ENCODE results near the gene C5AR2. TPM values are rescaled to one million over a fixed set of nuclear protein-coding genes. Genes with fewer than 3 reads are reported as not detected.

The C5AR2 gene
- total RNA-seq, 1 donor from 2014 or later = 3.5 TPM

DNA sequence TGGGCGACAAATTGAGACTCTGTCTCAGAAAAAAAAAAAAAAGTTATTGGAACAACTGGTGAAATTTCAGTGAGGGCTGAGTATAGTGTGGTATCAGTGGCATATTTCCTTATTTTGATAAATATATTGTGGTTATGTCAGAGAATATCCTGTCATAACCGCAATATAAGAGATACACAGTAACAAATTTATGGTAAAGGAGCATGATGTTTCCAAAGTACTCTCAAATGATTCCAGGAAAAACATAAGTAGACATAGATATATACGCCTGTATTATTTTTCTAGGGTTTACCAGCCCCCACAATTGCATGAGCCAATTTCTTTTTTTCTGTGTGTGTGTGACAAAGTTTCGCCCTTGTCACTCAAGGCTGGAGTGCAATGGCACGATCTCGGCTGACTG lies 28.0 kb upstream of the C5AR2 start:
- TF ChIP-seq, protein P1, sequence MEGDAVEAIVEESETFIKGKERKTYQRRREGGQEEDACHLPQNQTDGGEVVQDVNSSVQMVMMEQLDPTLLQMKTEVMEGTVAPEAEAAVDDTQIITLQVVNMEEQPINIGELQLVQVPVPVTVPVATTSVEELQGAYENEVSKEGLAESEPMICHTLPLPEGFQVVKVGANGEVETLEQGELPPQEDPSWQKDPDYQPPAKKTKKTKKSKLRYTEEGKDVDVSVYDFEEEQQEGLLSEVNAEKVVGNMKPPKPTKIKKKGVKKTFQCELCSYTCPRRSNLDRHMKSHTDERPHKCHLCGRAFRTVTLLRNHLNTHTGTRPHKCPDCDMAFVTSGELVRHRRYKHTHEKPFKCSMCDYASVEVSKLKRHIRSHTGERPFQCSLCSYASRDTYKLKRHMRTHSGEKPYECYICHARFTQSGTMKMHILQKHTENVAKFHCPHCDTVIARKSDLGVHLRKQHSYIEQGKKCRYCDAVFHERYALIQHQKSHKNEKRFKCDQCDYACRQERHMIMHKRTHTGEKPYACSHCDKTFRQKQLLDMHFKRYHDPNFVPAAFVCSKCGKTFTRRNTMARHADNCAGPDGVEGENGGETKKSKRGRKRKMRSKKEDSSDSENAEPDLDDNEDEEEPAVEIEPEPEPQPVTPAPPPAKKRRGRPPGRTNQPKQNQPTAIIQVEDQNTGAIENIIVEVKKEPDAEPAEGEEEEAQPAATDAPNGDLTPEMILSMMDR (IDR thresholded peaks at IDR 0.05) = no peak
- no peak overlapping the region for H3K4me3 ChIP-seq
- no peaks in the 10 kb centered on the region for H3K9me3 ChIP-seq
- intact Hi-C loops (cut with DNase I) = no loop called here
- no peak for DNase-seq
- H3K27ac ChIP-seq = no peak overlapping the region
- no peaks in the 10 kb centered on the region for H3K27me3 ChIP-seq
- no peaks in the 10 kb centered on the region for H3K36me3 ChIP-seq
- peaks cover 11% of the 10 kb centered on the region for H3K4me1 ChIP-seq
- ATAC-seq = no peak

DNA sequence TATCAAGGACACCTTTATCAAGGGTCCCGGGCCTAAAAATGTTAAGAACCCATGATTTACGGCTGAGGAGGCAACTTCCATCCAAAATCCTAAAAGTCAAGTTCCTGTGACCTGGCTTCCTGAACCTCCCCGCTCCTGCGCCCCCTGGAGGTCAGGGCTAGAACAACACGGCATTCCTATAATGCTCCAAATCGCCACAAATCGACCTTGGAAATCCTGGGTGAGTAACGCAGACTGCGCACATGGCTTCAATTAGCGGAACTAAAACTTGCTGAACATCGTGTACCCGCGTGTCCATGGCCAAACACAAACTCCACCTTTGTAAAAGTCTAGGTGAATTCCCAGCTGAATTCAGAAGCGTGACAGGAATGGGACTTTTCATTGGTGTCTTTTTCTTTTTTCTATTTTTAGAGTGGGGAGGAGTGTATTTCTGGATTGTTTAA lies 26.6 kb upstream of the C5AR2 start:
- peak; percentile 87 for ATAC-seq
- Histone ChIP-seq H3K9me3 (no peaks in the 10 kb centered on the region), H3K4me3 (no peak overlapping the region), H3K27ac (no peak overlapping the region), H3K27me3 (no peaks in the 10 kb centered on the region), H3K36me3 (no peaks in the 10 kb centered on the region), H3K4me1 (peaks cover 14% of the 10 kb centered on the region)
- TF ChIP-seq, protein P1 (IDR thresholded peaks at IDR 0.05) = peak; percentile 92
- intact Hi-C loops (cut with DNase I) = no loop called here
- peak; percentile 84 for DNase-seq

DNA sequence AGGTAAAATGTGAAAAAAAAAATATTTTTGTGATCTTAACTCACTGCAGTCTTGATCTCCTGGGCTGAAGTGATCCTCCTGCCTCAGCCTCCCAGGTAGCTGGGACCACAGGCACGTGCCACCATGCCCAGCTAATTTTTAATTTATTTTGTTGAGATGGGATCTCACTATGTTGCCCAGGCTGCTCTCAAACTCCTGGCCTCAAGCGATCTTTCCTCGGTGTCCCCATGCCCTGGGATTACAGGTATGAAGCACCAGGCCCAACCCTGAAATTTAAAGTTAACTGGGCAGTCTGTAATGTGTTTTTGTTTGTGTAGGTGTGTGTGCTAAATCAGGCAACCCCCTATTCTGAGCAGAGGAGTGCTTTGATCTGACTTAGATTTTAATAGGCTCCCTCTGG lies 25.7 kb upstream of the C5AR2 start:
- Histone ChIP-seq H3K36me3 (no peaks in the 10 kb centered on the region), H3K9me3 (no peaks in the 10 kb centered on the region), H3K27me3 (no peaks in the 10 kb centered on the region), H3K4me1 (peaks cover 14% of the 10 kb centered on the region), H3K27ac (no peak overlapping the region), H3K4me3 (no peak overlapping the region)
- ATAC-seq (no peak), DNase-seq (no peak)
- TF ChIP-seq, protein P1 (IDR thresholded peaks at IDR 0.05) = no peak
- intact Hi-C loops (cut with DNase I) = no loop called here

DNA sequence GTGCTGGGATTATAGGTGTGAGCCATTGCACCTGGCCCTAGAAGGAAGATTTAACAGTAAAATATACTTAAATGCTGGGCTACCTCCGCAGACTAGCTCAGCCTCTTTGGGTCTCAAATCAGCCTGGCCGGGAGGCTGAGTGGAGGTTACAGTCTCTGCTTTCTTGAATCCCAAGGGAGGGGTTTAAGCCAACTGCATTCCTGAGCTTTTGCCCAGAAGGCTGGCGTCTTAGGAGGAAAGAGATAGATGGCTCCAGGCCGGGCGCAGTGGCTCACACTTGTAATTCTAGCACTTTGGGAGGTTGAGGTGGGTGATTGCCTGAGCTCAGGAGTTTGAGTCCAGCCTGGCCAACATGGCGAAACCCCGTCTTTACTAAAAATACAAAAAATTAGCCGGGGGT lies 22.9 kb upstream of the C5AR2 start:
- Histone ChIP-seq H3K9me3 (no peaks in the 10 kb centered on the region), H3K27ac (peak overlapping the region; percentile 55), H3K27me3 (no peaks in the 10 kb centered on the region), H3K36me3 (no peaks in the 10 kb centered on the region), H3K4me1 (peaks cover 14% of the 10 kb centered on the region), H3K4me3 (no peak overlapping the region)
- TF ChIP-seq, protein P1 (IDR thresholded peaks at IDR 0.05) = no peak
- DNase-seq (no peak), ATAC-seq (no peak)
- intact Hi-C loops (cut with DNase I) = no loop called here

DNA sequence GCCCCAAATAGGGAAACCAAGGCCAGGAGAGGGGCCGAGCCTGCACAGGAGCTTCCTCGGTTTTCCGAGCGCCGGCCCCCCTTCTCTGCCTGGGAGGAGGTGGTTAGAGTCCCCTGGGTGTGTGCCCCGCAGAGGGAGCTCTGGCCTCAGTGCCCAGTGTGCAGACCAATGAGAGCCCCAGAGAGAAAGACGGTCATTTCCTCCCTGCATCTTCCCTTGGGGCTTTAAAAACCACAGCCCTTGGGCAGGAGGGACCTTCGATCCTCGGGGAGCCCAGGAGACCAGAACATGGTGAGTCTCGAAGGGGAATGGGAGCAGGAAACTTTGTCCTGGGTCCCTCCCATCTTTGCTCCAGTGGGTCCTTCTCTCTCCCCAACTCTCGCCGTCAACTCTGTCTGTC lies 22.4 kb upstream of the C5AR2 start, which contains the start of gene C5AR1:
C5AR1 (plus strand) TSS at position 254 of the 400 bp plus-strand sequence; CDS start at position 289, 35 bp downstream.
- DNase-seq (peak; percentile 79), ATAC-seq (peak; percentile 86)
- no peaks in the 10 kb centered on the region for H3K36me3 ChIP-seq
- H3K4me3 ChIP-seq = peak within 1 kb of the TSS; percentile 34
- TF ChIP-seq, protein P1 (IDR thresholded peaks at IDR 0.05) = no peak
- no peaks in the 10 kb centered on the region for H3K27me3 ChIP-seq
- peaks cover 14% of the 10 kb centered on the region for H3K4me1 ChIP-seq
- peak within 1 kb of the TSS; percentile 55 for H3K27ac ChIP-seq
- intact Hi-C loops (cut with DNase I) = no loop called here
- no peaks in the 10 kb centered on the region for H3K9me3 ChIP-seq

DNA sequence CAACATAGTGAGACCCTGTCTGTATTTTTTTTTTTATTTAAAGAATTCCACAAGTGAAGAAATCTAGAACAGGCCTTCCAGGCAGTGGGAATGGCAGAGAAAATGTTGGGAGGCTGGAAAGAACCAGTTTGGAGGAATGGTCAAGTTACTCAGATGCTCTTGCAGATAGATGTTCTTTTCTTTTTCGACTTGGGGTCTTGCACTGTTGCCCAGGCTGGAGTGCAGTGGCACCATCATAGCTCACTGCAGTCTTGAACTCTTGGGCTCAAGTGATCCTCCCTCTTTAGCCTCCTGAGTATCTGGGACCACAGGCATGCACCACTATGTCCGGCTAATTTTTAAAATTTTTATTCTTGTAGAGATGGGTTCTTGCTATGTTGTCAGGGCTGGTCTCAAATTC lies 21.7 kb upstream of the C5AR2 start:
- Histone ChIP-seq H3K9me3 (no peaks in the 10 kb centered on the region), H3K4me1 (peaks cover 10% of the 10 kb centered on the region), H3K4me3 (peak overlapping the region; percentile 34), H3K27me3 (no peaks in the 10 kb centered on the region), H3K27ac (peak overlapping the region; percentile 55), H3K36me3 (no peaks in the 10 kb centered on the region)
- ATAC-seq (no peak), DNase-seq (no peak)
- TF ChIP-seq, protein P1 (IDR thresholded peaks at IDR 0.05) = no peak
- intact Hi-C loops (cut with DNase I) = no loop called here
